ENCODE data around the gene PDZD2.

- TF ChIP-seq EZH2phosphoT487 (IDR thresholded peaks at IDR 0.05; ENCODE audit: borderline replicate concordance) (no peak), CTCF (IDR thresholded peaks at IDR 0.05 in 2 of 3, conservative IDR thresholded peaks at IDR 0.05 in 1 of 3; ENCODE audit: borderline replicate concordance in 1 of 3, insufficient read depth in 1 of 3, low read depth in 2 of 3, low read length in 2 of 3) (no peak), EGR1 (IDR thresholded peaks at IDR 0.05; ENCODE audit: low read depth) (no peak), RAD21 (IDR thresholded peaks at IDR 0.05; ENCODE audit: low read depth) (no peak), FOSL1 (IDR thresholded peaks at IDR 0.05; ENCODE audit: low read depth) (no peak), EZH2 (IDR thresholded peaks at IDR 0.05) (no peak), SRF (IDR thresholded peaks at IDR 0.05; ENCODE audit: low read depth) (no peak), SIN3A (IDR thresholded peaks at IDR 0.05; ENCODE audit: low read depth) (no peak), REST (IDR thresholded peaks at IDR 0.05; ENCODE audit: low read depth) (no peak), POLR2AphosphoS5 (IDR thresholded peaks at IDR 0.05; ENCODE audit: low read depth, low read length) (no peak), TCF7L2 (IDR thresholded peaks at IDR 0.05; ENCODE audit: borderline replicate concordance, extremely low read depth, insufficient read depth, insufficient read length) (no peak)
Observed at GRCh38 chr5:31656806-31657205, 17.9 kb downstream of the PDZD2 start.
